GM21619 (cell line): ENCODE results near the gene PC.
"Not testable (repeated sequence)": the region's sequence is repeated elsewhere in the genome, so short reads cannot be mapped to it uniquely, and the experiment has no call there.

Experiments used
- ATAC-seq: cut with Tn5 transposase; IDR thresholded peaks from one replicate; pipeline ENCODE4 v1.9.1; 2021; ENCODE audit not compliant: unreplicated experiment

The PC gene

GRCh38 chr11:66981976-66982578, 23.9 kb upstream of the PC start:
- no peak for ATAC-seq

GRCh38 chr11:66979336-66979980, 21.3 kb upstream of the PC start:
- ATAC-seq, result no peak

- ATAC-seq, result no peak
Observed at GRCh38 chr11:66978717-66979116, 20.5 kb upstream of the PC start.

GRCh38 chr11:66978229-66978628, 20.0 kb upstream of the PC start:
- no peak for ATAC-seq

- ATAC-seq, result no peak
Observed at GRCh38 chr11:66976925-66977324, 18.7 kb upstream of the PC start.

GRCh38 chr11:66976028-66976467, 17.9 kb upstream of the PC start:
- no peak for ATAC-seq

DNA sequence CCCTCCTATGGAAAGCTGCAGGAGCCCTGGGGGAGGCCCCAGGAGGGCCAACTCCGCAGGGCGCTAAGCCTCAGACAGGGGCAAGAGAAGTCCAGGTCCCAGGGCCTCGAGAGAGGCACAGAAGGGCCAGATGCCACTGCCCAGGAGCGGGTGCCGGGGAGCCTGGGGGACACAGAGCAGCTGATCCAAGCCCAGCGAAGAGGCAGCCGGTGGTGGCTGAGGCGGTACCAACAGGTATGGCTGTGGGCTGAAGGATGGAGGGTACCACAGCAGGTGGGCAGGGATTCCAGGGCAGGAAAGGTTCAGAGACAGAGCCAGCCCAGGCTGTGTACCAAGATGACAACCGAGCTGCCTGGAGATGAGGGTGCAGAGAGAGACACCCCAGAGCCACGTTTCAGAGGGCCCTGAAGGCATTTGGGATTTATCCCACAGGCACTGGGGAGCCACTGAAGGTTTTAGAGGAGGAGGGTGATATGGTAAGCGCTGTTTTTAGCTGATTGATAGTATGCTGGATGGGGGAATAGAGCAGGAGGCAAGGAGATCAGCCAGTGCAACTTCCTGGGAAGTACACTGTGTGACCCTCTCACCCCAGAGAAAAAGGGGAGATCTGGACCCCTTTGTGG, 17.3 kb upstream of the PC start:
- ATAC-seq, result no peak

GRCh38 chr11:66974724-66975404, 16.7 kb upstream of the PC start, which contains the start of gene C11orf86:
Gene C11orf86 (plus strand): TSS chr11:66975304. CDS start chr11:66975363, 59 bp downstream.
- no peak for ATAC-seq

GRCh38 chr11:66973956-66974580, 15.9 kb upstream of the PC start:
- ATAC-seq, result no peak

GRCh38 chr11:66971488-66971887, 13.3 kb upstream of the PC start:
- ATAC-seq, result no peak

- ATAC-seq, result no peak
Observed at GRCh38 chr11:66970807-66971442, 12.7 kb upstream of the PC start.

GRCh38 chr11:66970371-66970806, 12.2 kb upstream of the PC start:
- no peak for ATAC-seq

DNA sequence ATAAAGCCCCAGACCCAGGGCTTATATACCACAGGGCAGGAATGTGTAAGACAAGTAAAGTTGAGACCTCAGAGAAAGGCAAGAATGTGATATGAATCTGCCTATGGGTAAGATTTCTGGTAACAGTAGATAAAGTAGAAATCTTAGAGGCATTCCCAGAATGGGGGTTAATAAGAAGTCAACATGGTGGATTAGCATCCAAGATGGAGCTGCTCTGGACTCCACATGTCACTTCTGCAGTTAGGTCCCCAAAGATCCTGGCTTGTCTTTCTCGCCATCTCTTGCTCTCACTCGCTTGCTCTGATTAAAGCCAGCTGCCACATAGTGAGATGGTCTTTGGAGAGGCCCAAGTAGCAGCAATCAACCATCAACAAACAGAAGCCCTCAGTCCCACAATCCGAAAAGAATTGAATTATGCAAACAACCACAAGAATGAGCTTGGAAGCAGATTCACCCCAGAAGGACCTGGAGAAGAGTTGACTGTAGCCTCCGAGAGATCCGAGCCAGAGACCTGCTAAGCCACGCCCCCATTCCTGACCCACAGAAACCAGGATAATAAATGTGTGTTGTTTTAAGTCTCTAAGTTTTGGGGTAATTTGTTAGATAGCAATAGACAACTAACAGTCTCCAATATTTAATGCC, 11.5 kb upstream of the PC start:
- ATAC-seq, result no peak

- ATAC-seq, result no peak
Observed at GRCh38 chr11:66967670-66968425, 9.7 kb upstream of the PC start.

- ATAC-seq, result no peak
Observed at GRCh38 chr11:66966351-66966750, 8.2 kb upstream of the PC start.

- no peak for ATAC-seq
Observed at GRCh38 chr11:66964495-66964894, 6.3 kb upstream of the PC start.

- no peak for ATAC-seq
Observed at GRCh38 chr11:66962801-66963200, 4.6 kb upstream of the PC start.

- ATAC-seq, result no peak
Observed at GRCh38 chr11:66962247-66962646, 4.1 kb upstream of the PC start.

DNA sequence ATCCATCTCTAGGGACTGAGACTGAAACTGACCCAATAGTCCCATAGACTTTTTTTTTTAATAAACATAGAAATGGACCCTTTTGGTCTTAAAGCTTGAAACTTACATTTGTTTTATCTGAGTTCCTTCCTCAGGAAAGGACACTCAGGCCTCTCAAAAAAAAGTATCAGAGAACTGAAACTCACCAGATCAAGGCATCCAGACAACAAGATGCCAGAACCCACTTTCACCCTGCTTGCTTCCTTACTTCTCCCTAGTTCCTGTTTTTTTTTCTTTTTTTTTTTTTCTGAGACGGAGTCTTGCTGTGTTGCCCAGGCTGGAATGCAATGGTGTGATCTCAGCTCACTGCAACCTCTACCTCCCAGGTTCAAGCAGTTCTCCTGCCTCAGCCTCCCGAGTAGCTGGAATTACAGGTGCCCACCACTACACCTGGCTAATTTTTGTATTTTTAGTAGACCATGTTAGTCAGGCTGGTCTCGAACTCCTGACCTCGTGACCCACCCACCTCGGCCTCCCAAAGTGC, 3.6 kb upstream of the PC start:
- ATAC-seq, result not testable (repeated sequence)

DNA sequence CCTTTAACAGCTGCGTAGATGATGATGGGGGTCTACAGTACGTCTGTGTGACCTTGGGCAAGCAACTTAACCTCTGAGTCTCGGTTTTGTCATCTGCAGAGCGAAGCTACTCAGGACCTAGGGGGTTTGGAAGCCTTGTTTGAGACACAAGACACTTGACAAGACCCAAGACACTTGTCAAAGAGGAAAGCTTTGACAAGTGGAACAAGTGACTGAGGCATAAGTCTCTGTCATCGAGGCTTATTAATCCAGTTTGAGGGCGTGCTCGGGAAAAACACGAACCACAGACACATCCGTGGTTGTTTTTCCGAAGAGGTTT, 732 bp upstream of the PC start:
- ATAC-seq, result no peak
